ENCODE measurements around the gene CCDC28B. TPM values are rescaled to one million over a fixed set of nuclear protein-coding genes. Genes with fewer than 3 reads are reported as not detected.

The CCDC28B gene
- total and polyA plus RNA-seq, 4 donors: 4.4 to 12.5 (median 5.7) TPM

- Histone ChIP-seq H3K36me3 (ENCODE audit: control insufficient read depth in 4 of 4, insufficient read depth in 4 of 4, low read length in 4 of 4) (peaks cover 4 to 32% (median 20%) of the 10 kb centered on the region in 4 donors), H3K27ac (ENCODE audit: low read depth in 1 of 2, low read length in 1 of 2) (peak within 1 kb of the TSS; percentile 93 to 94), H3K4me1 (ENCODE audit: control insufficient read depth in 5 of 5, insufficient read depth in 5 of 5, low read length in 5 of 5) (peaks cover 6 to 20% (median 12%) of the 10 kb centered on the region in 5 donors), H3K27me3 (ENCODE audit: control insufficient read depth in 3 of 3, insufficient read depth in 3 of 3, low read length in 2 of 3) (no peaks in the 10 kb centered on the region), H3K9ac (ENCODE audit: insufficient read depth in 1 of 2, low read length in 2 of 2) (peak within 1 kb of the TSS; percentile 95 to 97), H3K4me3 (peak within 1 kb of the TSS; percentile 83), H3K9me3 (ENCODE audit: control insufficient read depth in 4 of 4, insufficient read depth in 3 of 4, low read length in 3 of 4) (no peaks in the 10 kb centered on the region)
- WGBS, 2 donors: 0% methylated on average over 46 of the region's 46 CpGs
- peak; percentile 92 for ATAC-seq (ENCODE audit: insufficient read depth, low FRiP score)
- TF ChIP-seq, protein P1, sequence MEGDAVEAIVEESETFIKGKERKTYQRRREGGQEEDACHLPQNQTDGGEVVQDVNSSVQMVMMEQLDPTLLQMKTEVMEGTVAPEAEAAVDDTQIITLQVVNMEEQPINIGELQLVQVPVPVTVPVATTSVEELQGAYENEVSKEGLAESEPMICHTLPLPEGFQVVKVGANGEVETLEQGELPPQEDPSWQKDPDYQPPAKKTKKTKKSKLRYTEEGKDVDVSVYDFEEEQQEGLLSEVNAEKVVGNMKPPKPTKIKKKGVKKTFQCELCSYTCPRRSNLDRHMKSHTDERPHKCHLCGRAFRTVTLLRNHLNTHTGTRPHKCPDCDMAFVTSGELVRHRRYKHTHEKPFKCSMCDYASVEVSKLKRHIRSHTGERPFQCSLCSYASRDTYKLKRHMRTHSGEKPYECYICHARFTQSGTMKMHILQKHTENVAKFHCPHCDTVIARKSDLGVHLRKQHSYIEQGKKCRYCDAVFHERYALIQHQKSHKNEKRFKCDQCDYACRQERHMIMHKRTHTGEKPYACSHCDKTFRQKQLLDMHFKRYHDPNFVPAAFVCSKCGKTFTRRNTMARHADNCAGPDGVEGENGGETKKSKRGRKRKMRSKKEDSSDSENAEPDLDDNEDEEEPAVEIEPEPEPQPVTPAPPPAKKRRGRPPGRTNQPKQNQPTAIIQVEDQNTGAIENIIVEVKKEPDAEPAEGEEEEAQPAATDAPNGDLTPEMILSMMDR (IDR thresholded peaks at IDR 0.05; ENCODE audit: control extremely low read depth, extremely low read depth): no peak
- DNase-seq: peak; percentile 94 to 96 (median 96)
Observed at GRCh38 chr1:32221980-32222755, 21.8 kb downstream of the CCDC28B start, which contains the start of the genes EIF3I and TMEM234. Gene EIF3I, plus strand, starts transcription at chr1:32222407. Its CDS starts 35 bp downstream, at chr1:32222442. Gene TMEM234, minus strand, starts transcription at chr1:32222353. Its CDS starts 31 bp downstream, at chr1:32222322.

- TF ChIP-seq, protein P1 (IDR thresholded peaks at IDR 0.05; ENCODE audit: control extremely low read depth, extremely low read depth): no peak
- Histone ChIP-seq H3K9ac (ENCODE audit: insufficient read depth in 1 of 2, low read length in 2 of 2) (no peak overlapping the region), H3K4me1 (ENCODE audit: control insufficient read depth in 5 of 5, insufficient read depth in 5 of 5, low read length in 5 of 5) (peaks cover 6 to 20% (median 12%) of the 10 kb centered on the region in 5 donors), H3K9me3 (ENCODE audit: control insufficient read depth in 4 of 4, insufficient read depth in 3 of 4, low read length in 3 of 4) (no peaks in the 10 kb centered on the region), H3K4me3 (no peak overlapping the region), H3K36me3 (ENCODE audit: control insufficient read depth in 4 of 4, insufficient read depth in 4 of 4, low read length in 4 of 4) (peaks cover 5 to 38% (median 25%) of the 10 kb centered on the region in 4 donors), H3K27ac (ENCODE audit: low read depth in 1 of 2, low read length in 1 of 2) (peak overlapping the region; percentile 3 to 42), H3K27me3 (ENCODE audit: control insufficient read depth in 3 of 3, insufficient read depth in 3 of 3, low read length in 2 of 3) (no peaks in the 10 kb centered on the region)
- DNase-seq (no peak), ATAC-seq (ENCODE audit: insufficient read depth, low FRiP score) (no peak)
- 73 to 91% methylated on average over 3 of the region's 3 CpGs for WGBS, 2 donors
Observed at GRCh38 chr1:32223683-32224082, 23.3 kb downstream of the CCDC28B start.

GRCh38 chr1:32224285-32224684, 23.9 kb downstream of the CCDC28B start:
- WGBS, 2 donors: 92 to 93% methylated on average over 4 of the region's 4 CpGs
- peak overlapping the region in 1 of 2 donors; percentile 42 for H3K27ac ChIP-seq (ENCODE audit: low read depth in 1 of 2, low read length in 1 of 2)
- H3K36me3 ChIP-seq (ENCODE audit: control insufficient read depth in 4 of 4, insufficient read depth in 4 of 4, low read length in 4 of 4): peaks cover 10 to 41% (median 27%) of the 10 kb centered on the region in 4 donors
- no peaks in the 10 kb centered on the region for H3K9me3 ChIP-seq (ENCODE audit: control insufficient read depth in 4 of 4, insufficient read depth in 3 of 4, low read length in 3 of 4)
- no peak overlapping the region for H3K4me3 ChIP-seq
- TF ChIP-seq, protein P1 (IDR thresholded peaks at IDR 0.05; ENCODE audit: control extremely low read depth, extremely low read depth): no peak
- ATAC-seq (ENCODE audit: insufficient read depth, low FRiP score): no peak
- no peaks in the 10 kb centered on the region for H3K27me3 ChIP-seq (ENCODE audit: control insufficient read depth in 3 of 3, insufficient read depth in 3 of 3, low read length in 2 of 3)
- peaks cover 6 to 20% (median 12%) of the 10 kb centered on the region in 5 donors for H3K4me1 ChIP-seq (ENCODE audit: control insufficient read depth in 5 of 5, insufficient read depth in 5 of 5, low read length in 5 of 5)
- no peak for DNase-seq
- no peak overlapping the region for H3K9ac ChIP-seq (ENCODE audit: insufficient read depth in 1 of 2, low read length in 2 of 2)

All from lung (tissue), 12 donors.